Stomach (tissue), 4 donors: ENCODE data around the gene PYDC2.

ENCODE experiments used
- EP300 ChIP-seq: sonication (generic); formaldehyde crosslinking; IDR thresholded peaks from one replicate; pipeline ENCODE4 v1.6.1; 2017; ENCODE audit warnings: antibody characterized with exemption
- POLR2A ChIP-seq, 4 donors: fragments of 450-650 bp; IDR thresholded peaks; one replicate each; pipeline ENCODE4 v1.6.1; 2016; ENCODE audit warnings: antibody characterized with exemption in 4 of 4, control low read depth in 2 of 4, mild to moderate bottlenecking in 1 of 4, moderate library complexity in 1 of 4
- POLR2AphosphoS5 ChIP-seq, 3 donors: sonication (generic); formaldehyde crosslinking; IDR thresholded peaks; one replicate each; pipeline ENCODE4 v1.6.1; 2016; ENCODE audit warnings: antibody characterized with exemption in 3 of 3
- TF ChIP-seq, protein P1 (sequence below), 7 experiments: fragments of 450-650 bp in 4 of 7; fragments of 200-600 bp in 3 of 7; sonication (generic) in 3 of 7; IDR thresholded peaks; one replicate each; pipeline ENCODE4 v1.5.1; 2016 to 2019; ENCODE audit warnings: antibody characterized with exemption in 7 of 7, control low read depth in 2 of 7, mild to moderate bottlenecking in 1 of 7

DNA sequence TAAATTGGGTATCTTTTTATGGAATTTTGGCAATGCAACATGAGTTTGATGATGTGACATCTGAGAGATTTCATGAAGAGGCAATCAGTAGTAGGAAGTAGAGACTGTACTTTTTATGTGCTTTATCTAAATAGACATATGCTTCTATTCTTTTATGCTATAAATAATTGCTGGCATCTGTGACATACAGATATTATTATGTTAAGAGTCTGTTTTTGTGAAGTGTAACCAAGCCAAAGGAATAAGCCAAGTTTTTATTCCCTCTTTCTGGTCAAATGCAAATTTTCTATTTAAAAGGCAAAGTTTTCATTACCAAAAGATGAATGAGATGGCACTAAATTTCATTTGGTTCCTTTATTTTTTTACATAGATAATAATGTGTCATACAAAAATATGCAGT lies 32.4 kb downstream of the PYDC2 start:
- TF ChIP-seq, protein P1, sequence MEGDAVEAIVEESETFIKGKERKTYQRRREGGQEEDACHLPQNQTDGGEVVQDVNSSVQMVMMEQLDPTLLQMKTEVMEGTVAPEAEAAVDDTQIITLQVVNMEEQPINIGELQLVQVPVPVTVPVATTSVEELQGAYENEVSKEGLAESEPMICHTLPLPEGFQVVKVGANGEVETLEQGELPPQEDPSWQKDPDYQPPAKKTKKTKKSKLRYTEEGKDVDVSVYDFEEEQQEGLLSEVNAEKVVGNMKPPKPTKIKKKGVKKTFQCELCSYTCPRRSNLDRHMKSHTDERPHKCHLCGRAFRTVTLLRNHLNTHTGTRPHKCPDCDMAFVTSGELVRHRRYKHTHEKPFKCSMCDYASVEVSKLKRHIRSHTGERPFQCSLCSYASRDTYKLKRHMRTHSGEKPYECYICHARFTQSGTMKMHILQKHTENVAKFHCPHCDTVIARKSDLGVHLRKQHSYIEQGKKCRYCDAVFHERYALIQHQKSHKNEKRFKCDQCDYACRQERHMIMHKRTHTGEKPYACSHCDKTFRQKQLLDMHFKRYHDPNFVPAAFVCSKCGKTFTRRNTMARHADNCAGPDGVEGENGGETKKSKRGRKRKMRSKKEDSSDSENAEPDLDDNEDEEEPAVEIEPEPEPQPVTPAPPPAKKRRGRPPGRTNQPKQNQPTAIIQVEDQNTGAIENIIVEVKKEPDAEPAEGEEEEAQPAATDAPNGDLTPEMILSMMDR (IDR thresholded peaks at IDR 0.05) = no peak
- TF ChIP-seq POLR2A (IDR thresholded peaks at IDR 0.05) = no peak
- TF ChIP-seq EP300 = no peak
- no peak for TF ChIP-seq POLR2AphosphoS5 (IDR thresholded peaks at IDR 0.05)
